CD8-positive, alpha-beta memory T cell (primary cell): ENCODE measurements around the gene HEPACAM2. TPM values are rescaled to one million over a fixed set of nuclear protein-coding genes. Genes with fewer than 3 reads are reported as not detected.
A peak's percentile ranks its signal among the peaks of the same experiment; 100 is the strongest.

ENCODE experiments used
- CTCF ChIA-PET: fragments of 350-600 bp; sonication (Branson Sonifier 250); formaldehyde crosslinking; loops from one replicate; lab custom pipeline; 2021; ENCODE audit warnings: antibody characterized with exemption; lab: Charles Lee
- POLR2A ChIA-PET: fragments of 350-600 bp; sonication (Branson Sonifier 250); formaldehyde crosslinking; loops from one replicate; lab custom pipeline; 2021; ENCODE audit warnings: antibody characterized with exemption; lab: Charles Lee
- DNase-seq, 5 donors: peaks; one replicate each; pipeline versions ENCODE4 v3.0.0 to v3.0.0-alpha.2; 2020 to 2022; ENCODE audit warnings: mixed read lengths in 1 of 5
- H3K27ac ChIP-seq: one replicate; pipeline ENCODE4 v1.7.0; 2013; ENCODE audit warnings: low read depth, mild to moderate bottlenecking, low read length, moderate library complexity
- H3K27me3 ChIP-seq: 2 replicates; pipeline ENCODE4 v1.7.0; 2013; ENCODE audit warnings: low read length, mild to moderate bottlenecking; ENCODE audit not compliant: insufficient read depth, poor library complexity, severe bottlenecking
- H3K36me3 ChIP-seq: 2 replicates; pipeline ENCODE4 v1.7.0; 2013; ENCODE audit warnings: mild to moderate bottlenecking, low read length, moderate library complexity; ENCODE audit not compliant: insufficient read depth
- H3K4me1 ChIP-seq: 2 replicates; pipeline ENCODE4 v1.7.0; 2013; ENCODE audit warnings: mild to moderate bottlenecking, low read length, moderate library complexity; ENCODE audit not compliant: insufficient read depth
- H3K4me3 ChIP-seq: 2 replicates; pipeline ENCODE4 v1.7.0; 2013; ENCODE audit warnings: mild to moderate bottlenecking, low read length
- H3K9me3 ChIP-seq: 2 replicates; pipeline ENCODE4 v1.7.0; 2013; ENCODE audit warnings: mild to moderate bottlenecking, low read length
- H3K27ac Mint-ChIP-seq, 8 donors: one replicate each; pipeline ENCODE4 v1.8.0; 2020 to 2021; ENCODE audit warnings: mixed read lengths in 8 of 8, mild to moderate bottlenecking in 6 of 8, inconsistent platforms in 3 of 8, moderate library complexity in 3 of 8
- H3K27me3 Mint-ChIP-seq, 2 donors: one replicate each; pipeline ENCODE4 v1.8.0; 2020 to 2021; ENCODE audit warnings: mixed read lengths in 2 of 2, mild to moderate bottlenecking in 1 of 2, moderate library complexity in 1 of 2
- H3K36me3 Mint-ChIP-seq, 3 donors: one replicate each; pipeline ENCODE4 v1.8.0; 2020 to 2021; ENCODE audit warnings: mixed read lengths in 3 of 3, inconsistent platforms in 1 of 3, mild to moderate bottlenecking in 1 of 3
- H3K4me1 Mint-ChIP-seq, 3 donors: one replicate each; pipeline ENCODE4 v1.8.0; 2020 to 2021; ENCODE audit warnings: mixed read lengths in 3 of 3, inconsistent platforms in 1 of 3, mild to moderate bottlenecking in 1 of 3
- H3K4me3 Mint-ChIP-seq, 7 donors: one replicate each; pipeline ENCODE4 v1.8.0; 2020 to 2021; ENCODE audit warnings: mixed read lengths in 7 of 7, mild to moderate bottlenecking in 6 of 7, moderate library complexity in 4 of 7, inconsistent platforms in 2 of 7
- H3K9me3 Mint-ChIP-seq, 5 donors: one replicate each; pipeline ENCODE4 v1.8.0; 2020 to 2022; ENCODE audit warnings: mixed read lengths in 5 of 5, mild to moderate bottlenecking in 3 of 5, moderate library complexity in 2 of 5, inconsistent platforms in 1 of 5
- polyA plus RNA-seq: library from polyadenylated mRNA; unstranded; fragments of 300-500 nt; fragmentation: Illumina TruSeq; gene quantifications from one replicate; pipeline ENCODE4 v1.2.3, GENCODE V29; 2021
- total RNA-seq, 2 experiments: library from RNA; stranded (reverse); gene quantifications; one replicate each; pipeline ENCODE4 v1.2.3, GENCODE V29; 2021

The HEPACAM2 gene
- total RNA-seq (under 1 TPM in 1 of 2 experiments, not detected in 1; 0.11 TPM), polyA plus RNA-seq (not detected)

DNA sequence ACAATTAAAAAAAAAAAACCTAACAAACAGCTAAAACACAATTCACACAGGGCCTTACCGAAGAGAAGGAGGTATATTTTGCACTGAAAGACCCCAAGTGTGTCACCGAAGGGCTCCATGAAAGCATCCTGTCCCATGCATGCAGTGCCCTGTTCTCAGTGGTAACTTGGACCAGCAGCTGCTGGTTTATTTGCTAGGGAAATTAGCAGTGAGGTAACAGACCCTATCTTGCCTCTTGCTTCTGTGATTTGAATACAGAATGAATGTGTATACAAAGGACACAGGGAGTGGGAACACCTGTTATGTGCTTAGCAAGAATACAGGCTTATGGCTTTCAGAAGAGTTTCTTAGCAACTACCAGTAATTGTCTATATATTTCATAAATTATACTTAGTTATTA lies at the start of gene HEPACAM2:
HEPACAM2 (minus strand) TSS at position 160 of the 400 bp plus-strand sequence.
- DNase-seq = no peak
- no peaks in the 10 kb centered on the region for H3K9me3 ChIP-seq
- CTCF ChIA-PET = no interaction called here
- H3K4me1 Mint-ChIP-seq = peaks cover 6 to 11% (median 9%) of the 10 kb centered on the region in 3 donors
- POLR2A ChIA-PET = no interaction called here
- no peaks in the 10 kb centered on the region for H3K27me3 Mint-ChIP-seq
- no peak within 1 kb of the TSS for H3K27ac Mint-ChIP-seq
- H3K4me3 ChIP-seq = no peak within 1 kb of the TSS
- H3K36me3 ChIP-seq = no peaks in the 10 kb centered on the region
- no peak within 1 kb of the TSS for H3K4me3 Mint-ChIP-seq
- no peaks in the 10 kb centered on the region for H3K27me3 ChIP-seq
- no peaks in the 10 kb centered on the region for H3K9me3 Mint-ChIP-seq
- no peaks in the 10 kb centered on the region for H3K36me3 Mint-ChIP-seq
- H3K4me1 ChIP-seq = peaks cover 5% of the 10 kb centered on the region
- no peak within 1 kb of the TSS for H3K27ac ChIP-seq

DNA sequence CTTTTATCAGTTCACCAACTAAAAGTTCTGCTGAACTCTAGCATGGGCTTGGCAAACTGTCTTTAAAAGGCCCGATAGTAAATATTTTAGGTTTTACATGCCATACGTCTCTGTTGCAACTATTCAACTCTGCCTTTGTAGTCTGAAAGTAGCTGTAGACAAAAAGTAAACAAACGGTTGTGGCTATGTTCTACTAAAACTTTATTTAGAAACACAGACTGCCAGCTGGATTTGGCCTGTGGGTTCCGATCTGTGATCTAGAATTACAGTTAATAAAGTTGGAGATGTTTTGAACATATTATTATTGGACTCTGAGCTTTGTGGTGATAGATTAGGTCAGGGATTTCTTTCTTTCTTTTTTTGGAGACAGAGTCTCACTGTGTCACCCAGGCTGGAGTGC lies 39.0 kb upstream of the HEPACAM2 start:
- Histone ChIP-seq H3K27ac (no peak overlapping the region), H3K36me3 (peaks cover 10% of the 10 kb centered on the region), H3K27me3 (no peaks in the 10 kb centered on the region), H3K4me1 (no peaks in the 10 kb centered on the region), H3K4me3 (no peak overlapping the region), H3K9me3 (no peaks in the 10 kb centered on the region)
- H3K27me3 Mint-ChIP-seq = no peaks in the 10 kb centered on the region
- H3K36me3 Mint-ChIP-seq = peaks cover 0 to 63% (median 10%) of the 10 kb centered on the region in 3 donors
- POLR2A ChIA-PET = no interaction called here
- no peak overlapping the region for H3K27ac Mint-ChIP-seq
- no peak overlapping the region for H3K4me3 Mint-ChIP-seq
- H3K4me1 Mint-ChIP-seq = no peaks in the 10 kb centered on the region
- no peaks in the 10 kb centered on the region for H3K9me3 Mint-ChIP-seq
- DNase-seq = no peak
- CTCF ChIA-PET = no interaction called here

DNA sequence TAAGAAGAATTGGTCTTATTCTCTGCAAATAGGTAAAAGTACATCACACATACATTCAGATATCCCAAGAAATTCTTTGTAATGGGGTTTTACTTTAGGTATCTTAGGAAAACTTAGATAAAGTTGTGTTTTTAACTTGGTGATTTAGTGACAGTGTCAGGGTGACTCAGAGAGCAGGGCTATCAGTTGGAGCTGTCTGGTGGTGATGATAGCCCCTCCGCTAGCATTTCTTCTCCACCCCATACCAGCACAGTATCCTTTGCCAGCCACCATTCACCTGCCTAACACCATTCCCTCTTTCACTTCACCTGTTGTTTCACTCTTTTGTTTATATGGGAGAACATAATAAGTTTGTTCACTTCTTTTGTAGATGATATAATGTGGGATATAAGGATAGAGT lies 36.3 kb upstream of the HEPACAM2 start:
- H3K9me3 Mint-ChIP-seq = no peaks in the 10 kb centered on the region

DNA sequence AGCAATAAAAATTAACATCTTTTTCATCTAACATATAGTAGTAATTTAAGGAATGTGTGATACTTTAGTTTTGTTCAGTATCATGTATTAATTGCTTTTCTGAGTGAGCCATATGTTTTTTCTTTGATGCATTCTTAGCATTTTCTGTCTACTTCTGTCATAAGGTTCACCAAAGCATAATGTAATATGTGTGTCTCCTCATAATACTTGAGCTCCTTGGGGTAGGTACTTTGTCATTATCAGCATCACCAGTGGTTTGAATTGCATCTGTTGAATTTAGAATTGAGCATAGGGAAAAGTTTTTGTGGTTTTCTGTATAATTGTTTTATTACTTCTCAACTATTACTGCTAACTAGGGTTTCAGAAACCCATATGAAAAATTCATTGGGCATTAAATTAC lies 32.4 kb upstream of the HEPACAM2 start:
- H3K27me3 ChIP-seq = no peaks in the 10 kb centered on the region
- POLR2A ChIA-PET = no interaction called here
- Mint-ChIP-seq H3K9me3 (no peaks in the 10 kb centered on the region), H3K36me3 (peaks cover 0 to 71% (median 3%) of the 10 kb centered on the region in 3 donors), H3K27me3 (no peaks in the 10 kb centered on the region), H3K4me3 (no peak overlapping the region), H3K27ac (no peak overlapping the region), H3K4me1 (peaks cover 0 to under 1% (median 0%) of the 10 kb centered on the region in 3 donors)
- H3K27ac ChIP-seq = no peak overlapping the region
- H3K4me3 ChIP-seq = no peak overlapping the region
- DNase-seq = no peak
- H3K36me3 ChIP-seq = peaks cover 15% of the 10 kb centered on the region
- H3K4me1 ChIP-seq = no peaks in the 10 kb centered on the region
- H3K9me3 ChIP-seq = no peaks in the 10 kb centered on the region
- CTCF ChIA-PET = no interaction called here

More for the DNA sequence above, 36.3 kb upstream of the HEPACAM2 start:
- Histone ChIP-seq H3K36me3 (peaks cover 15% of the 10 kb centered on the region), H3K27ac (no peak overlapping the region), H3K4me3 (no peak overlapping the region), H3K4me1 (no peaks in the 10 kb centered on the region), H3K27me3 (no peaks in the 10 kb centered on the region), H3K9me3 (no peaks in the 10 kb centered on the region)
- POLR2A ChIA-PET = no interaction called here
- no peaks in the 10 kb centered on the region for H3K4me1 Mint-ChIP-seq
- H3K27ac Mint-ChIP-seq = no peak overlapping the region
- CTCF ChIA-PET = no interaction called here
- no peak overlapping the region for H3K4me3 Mint-ChIP-seq
- H3K36me3 Mint-ChIP-seq = peaks cover 0 to 65% (median 6%) of the 10 kb centered on the region in 3 donors
- no peak for DNase-seq
- H3K27me3 Mint-ChIP-seq = no peaks in the 10 kb centered on the region

DNA sequence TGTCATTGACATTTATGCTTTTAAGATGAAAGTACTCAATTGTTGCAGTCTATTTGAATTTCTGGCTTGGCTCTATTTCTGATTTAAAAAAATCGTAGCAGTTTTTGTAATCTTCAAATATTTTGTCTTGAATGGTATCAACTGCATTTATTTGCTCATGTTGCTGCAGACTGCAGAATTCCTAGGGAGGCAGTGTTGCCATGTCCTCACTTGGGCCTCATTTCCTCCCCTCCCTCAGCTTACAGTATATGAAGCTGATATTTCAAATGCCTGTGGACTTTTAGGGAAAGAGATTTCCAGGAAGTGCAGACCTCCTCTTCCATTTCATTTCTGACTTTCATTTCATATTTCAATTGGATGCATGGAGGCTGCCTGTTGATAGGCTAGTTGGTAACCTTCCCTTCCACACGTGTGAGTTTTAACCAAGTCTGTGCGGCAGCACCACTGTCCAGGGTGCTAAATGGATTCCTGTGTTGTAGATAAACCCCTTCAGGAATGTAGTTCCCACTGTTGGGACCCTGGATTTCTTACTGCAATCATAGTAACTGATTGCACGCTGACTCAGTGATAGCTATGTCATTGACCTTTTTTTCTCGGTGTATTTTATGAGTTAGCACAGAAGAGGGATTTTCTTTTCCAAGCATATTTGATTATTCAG lies 23.4 kb upstream of the HEPACAM2 start:
- Mint-ChIP-seq H3K4me1 (peaks cover 15 to 47% (median 18%) of the 10 kb centered on the region in 3 donors), H3K9me3 (no peaks in the 10 kb centered on the region), H3K36me3 (peaks cover 0 to 23% (median 6%) of the 10 kb centered on the region in 3 donors), H3K27me3 (no peaks in the 10 kb centered on the region), H3K27ac (no peak overlapping the region), H3K4me3 (no peak overlapping the region)
- Histone ChIP-seq H3K4me1 (no peaks in the 10 kb centered on the region), H3K27ac (no peak overlapping the region), H3K4me3 (no peak overlapping the region), H3K36me3 (no peaks in the 10 kb centered on the region), H3K9me3 (no peaks in the 10 kb centered on the region), H3K27me3 (no peaks in the 10 kb centered on the region)
- DNase-seq = no peak
- ChIA-PET POLR2A (no interaction called here), CTCF (no interaction called here)

DNA sequence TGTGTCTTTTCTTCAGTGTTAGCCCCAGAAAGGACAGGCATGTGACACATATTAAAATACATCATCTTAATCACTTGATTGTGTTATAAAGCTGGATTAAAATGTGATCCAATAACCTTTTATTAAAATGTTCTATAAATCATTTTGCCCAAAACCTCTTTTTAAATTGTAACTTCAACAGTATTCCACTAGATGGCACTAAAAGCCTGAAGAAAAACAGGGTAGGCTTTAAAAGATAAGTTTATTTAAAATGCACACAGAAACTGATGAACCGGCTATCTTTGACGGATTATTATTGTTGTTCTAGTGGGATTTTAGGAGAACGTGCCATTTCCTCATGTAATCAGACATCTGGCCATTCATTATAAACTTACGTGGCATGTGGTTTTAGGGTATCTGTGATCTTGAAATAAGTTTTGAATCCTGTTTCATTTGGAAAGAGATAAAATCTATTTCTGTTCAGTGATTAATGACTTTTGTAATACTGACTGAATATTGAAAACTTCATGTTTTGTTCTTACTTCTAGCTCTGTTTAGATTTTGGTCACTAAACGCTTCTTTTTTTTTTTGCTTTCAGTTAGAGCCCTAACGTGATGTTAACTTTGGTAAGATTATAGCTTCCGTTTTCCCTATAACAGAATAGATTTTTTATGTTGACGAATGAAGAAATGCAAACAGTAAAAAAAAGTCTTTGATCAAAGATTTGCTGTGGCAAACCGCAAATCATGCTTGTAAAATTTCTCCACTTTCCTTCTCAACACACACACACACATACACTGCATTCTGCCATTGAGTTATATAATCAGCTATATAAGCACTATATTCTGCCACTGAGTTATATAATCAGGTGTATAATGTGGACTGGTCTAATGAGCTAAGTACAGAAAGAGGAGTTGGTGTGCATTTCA lies 19.5 kb upstream of the HEPACAM2 start:
- Histone ChIP-seq H3K4me1 (no peaks in the 10 kb centered on the region), H3K36me3 (no peaks in the 10 kb centered on the region), H3K27ac (no peak overlapping the region), H3K27me3 (no peaks in the 10 kb centered on the region), H3K4me3 (no peak overlapping the region), H3K9me3 (no peaks in the 10 kb centered on the region)
- ChIA-PET CTCF (interaction anchor here (1.1 to 3.6 kb wide), 4 partner anchors 13 to 844 kb away, joined by 4 to 18 read pairs (median 12); partner anchors contain the start of gene VPS50), POLR2A (interaction anchor here (0.7 kb wide), 1 partner anchor 74 kb away, joined by 3 read pairs; no protein-coding TSS in a partner anchor)
- Mint-ChIP-seq H3K4me1 (peaks cover 9 to 38% (median 22%) of the 10 kb centered on the region in 3 donors), H3K27me3 (no peaks in the 10 kb centered on the region), H3K4me3 (peak overlapping the region; percentile 25 to 81 (median 63)), H3K9me3 (no peaks in the 10 kb centered on the region), H3K36me3 (peaks cover 0 to 10% (median 6%) of the 10 kb centered on the region in 3 donors), H3K27ac (peak overlapping the region in 5 of 8 donors; percentile 30 to 68 (median 45))
- DNase-seq = peak in 2 of 5 donors; percentile 7 to 30

DNA sequence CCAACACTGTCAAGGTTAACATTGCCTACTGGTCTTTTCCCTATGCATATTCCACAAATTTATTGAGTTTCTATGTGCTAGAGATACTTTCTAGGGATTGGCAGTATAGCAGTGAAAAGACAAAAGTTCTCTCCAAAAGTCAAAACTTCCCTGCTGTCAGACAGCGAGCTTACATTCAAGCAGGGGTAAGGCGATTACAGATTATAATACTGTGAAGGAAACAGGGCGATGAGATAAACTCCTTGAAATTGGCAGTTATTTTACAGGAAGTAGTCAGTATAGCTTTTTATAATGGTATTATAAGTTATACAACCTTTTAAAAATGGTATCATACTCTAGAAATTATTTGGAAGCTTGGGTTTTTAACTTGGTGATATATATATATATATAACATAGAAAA lies 15.8 kb upstream of the HEPACAM2 start:
- Histone ChIP-seq H3K27me3 (no peaks in the 10 kb centered on the region), H3K4me1 (no peaks in the 10 kb centered on the region), H3K4me3 (no peak overlapping the region), H3K27ac (no peak overlapping the region), H3K36me3 (no peaks in the 10 kb centered on the region), H3K9me3 (no peaks in the 10 kb centered on the region)
- ChIA-PET POLR2A (no interaction called here), CTCF (interaction anchor here (1.6 kb wide), 1 partner anchor 10 kb away, joined by 4 read pairs; no protein-coding TSS in a partner anchor)
- peaks cover 5 to 33% (median 26%) of the 10 kb centered on the region in 3 donors for H3K4me1 Mint-ChIP-seq
- H3K27me3 Mint-ChIP-seq = no peaks in the 10 kb centered on the region
- DNase-seq = no peak
- no peaks in the 10 kb centered on the region for H3K9me3 Mint-ChIP-seq
- H3K36me3 Mint-ChIP-seq = peaks cover 0 to 13% (median 3%) of the 10 kb centered on the region in 3 donors
- no peak overlapping the region for H3K27ac Mint-ChIP-seq
- H3K4me3 Mint-ChIP-seq = no peak overlapping the region

DNA sequence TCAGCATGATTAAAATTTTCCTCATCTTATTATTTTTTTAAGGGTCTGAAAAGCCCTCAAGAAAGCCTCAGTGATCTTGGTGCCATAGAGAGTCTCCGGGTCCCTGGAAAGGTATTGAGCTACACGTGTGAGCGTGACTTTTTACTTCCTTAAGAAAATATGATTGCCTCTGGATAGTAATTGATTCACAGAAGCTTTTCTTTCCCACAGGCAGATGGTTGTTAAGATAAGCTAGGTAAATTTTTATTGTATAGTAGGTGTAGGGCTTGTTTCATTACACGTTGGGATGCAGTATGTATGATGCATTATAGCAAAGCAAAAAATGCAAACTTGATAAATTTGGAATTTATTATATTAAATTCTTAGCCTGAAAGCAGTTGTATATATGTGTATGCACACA lies 13.6 kb upstream of the HEPACAM2 start:
- no peaks in the 10 kb centered on the region for H3K9me3 ChIP-seq
- CTCF ChIA-PET = no interaction called here
- no peaks in the 10 kb centered on the region for H3K27me3 ChIP-seq
- peaks cover 3 to 26% (median 10%) of the 10 kb centered on the region in 3 donors for H3K4me1 Mint-ChIP-seq
- peaks cover 0 to 13% (median 3%) of the 10 kb centered on the region in 3 donors for H3K36me3 Mint-ChIP-seq
- H3K4me3 ChIP-seq = no peak overlapping the region
- POLR2A ChIA-PET = no interaction called here
- H3K4me3 Mint-ChIP-seq = no peak overlapping the region
- no peaks in the 10 kb centered on the region for H3K9me3 Mint-ChIP-seq
- H3K27ac Mint-ChIP-seq = peak overlapping the region in 1 of 8 donors; percentile 43
- H3K4me1 ChIP-seq = no peaks in the 10 kb centered on the region
- no peaks in the 10 kb centered on the region for H3K36me3 ChIP-seq
- H3K27me3 Mint-ChIP-seq = no peaks in the 10 kb centered on the region
- H3K27ac ChIP-seq = no peak overlapping the region
- DNase-seq = no peak
